Pulmonary artery endothelial cell (primary cell): ENCODE data around the gene NRCAM. TPM values are rescaled to one million over a fixed set of nuclear protein-coding genes. Genes with fewer than 3 reads are reported as not detected.

ENCODE experiments used
- DNase-seq: peaks from one replicate; pipeline ENCODE4 v3.0.0-alpha.2; 2011; ENCODE audit warnings: low read depth, low spot score
- total RNA-seq: library from RNA; depleted of rRNA; stranded (reverse); fragments of >200 nt; gene quantifications from 2 replicates; pipeline ENCODE4 v1.2.3, GENCODE V29; 2014

NRCAM gene
- total RNA-seq, 1 donor from 2014 or later, result 87.2 TPM

DNA sequence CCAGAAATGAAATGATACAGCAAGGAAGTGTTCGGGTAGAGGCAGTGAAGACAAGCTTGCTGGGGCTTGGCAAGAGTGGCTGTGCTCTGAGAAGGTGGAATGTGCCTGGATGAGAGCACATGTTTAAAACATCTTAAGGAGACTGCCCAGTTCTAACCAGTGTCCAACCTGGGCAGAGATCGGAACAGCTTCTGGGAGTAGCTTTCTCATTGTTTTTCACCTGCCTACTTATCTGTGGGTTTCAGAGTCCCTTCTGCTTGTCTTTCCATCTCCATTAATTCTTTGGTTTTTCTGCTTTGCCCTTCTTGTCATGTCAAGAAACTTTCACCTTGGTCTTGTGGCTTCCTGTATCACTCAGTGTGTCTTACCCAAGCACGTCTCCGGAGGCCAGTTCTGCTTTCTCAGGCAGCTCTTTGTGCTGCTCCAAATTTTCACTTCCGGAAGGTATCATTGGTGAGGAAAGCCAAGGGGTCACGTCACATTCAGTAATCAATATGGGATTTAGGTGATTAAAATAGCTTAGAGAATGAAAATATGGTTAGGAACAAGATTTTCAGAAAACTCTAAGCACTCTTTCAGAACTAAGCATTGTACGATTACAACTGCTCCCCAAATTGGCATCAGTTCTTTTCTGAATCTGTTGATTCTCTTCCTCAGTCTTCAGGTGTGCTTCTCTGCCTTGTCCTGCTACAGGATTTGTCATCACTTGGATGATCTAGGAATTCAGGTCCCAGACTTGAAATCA lies 320.6 kb downstream of the NRCAM start:
- no peak for DNase-seq

DNA sequence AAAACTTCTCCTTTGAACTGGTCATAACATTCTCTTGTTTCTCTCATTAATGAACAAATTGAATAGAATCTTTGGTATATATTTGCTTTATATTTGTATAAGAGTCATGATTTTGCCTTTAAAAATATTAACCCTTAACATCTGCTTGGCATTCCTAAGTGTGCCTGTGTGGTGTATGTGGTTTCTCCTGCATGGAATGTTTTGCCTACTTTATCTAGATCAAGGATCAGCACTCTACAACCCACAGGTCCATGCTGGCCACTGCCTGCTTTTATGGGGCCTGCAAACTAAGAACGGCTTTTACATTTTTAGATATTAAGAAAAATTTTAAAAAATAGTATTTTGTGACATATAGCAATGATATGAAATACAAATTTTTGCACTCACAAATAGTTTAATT lies 321.8 kb downstream of the NRCAM start:
- DNase-seq, result no peak

DNA sequence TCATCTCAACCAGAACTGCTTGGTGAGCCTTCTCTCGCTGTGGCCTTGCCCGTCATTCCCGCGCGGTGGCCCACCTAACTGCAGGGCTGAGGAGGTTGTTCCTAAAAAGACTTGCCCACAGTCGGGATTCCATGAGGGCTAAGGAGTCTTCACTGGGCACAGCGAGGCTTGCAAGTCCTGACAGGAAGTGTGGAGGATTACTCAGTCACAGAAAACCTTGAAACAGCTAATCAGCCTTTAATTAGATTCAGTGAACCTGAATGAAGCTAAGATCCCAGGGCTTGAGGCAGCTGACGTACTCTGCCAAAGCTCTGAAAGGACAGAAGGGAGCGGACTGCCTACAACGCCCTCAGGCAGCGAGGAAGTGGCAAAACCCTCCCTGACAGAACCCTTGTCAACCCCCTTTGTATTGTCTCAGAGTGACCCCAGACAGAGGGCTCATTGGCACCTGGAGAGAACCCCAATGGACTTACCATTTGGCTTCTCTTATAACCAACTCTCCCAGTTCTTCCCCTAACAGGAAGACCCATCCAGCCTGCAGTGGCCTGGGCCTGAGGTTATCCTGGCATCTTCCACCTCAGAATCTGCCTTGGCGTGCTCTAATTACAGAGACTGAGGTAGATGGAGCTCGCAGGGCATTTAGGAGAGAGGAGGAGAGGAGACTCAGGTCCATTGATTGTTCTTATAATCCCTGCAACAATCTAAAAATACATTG lies 323.5 kb downstream of the NRCAM start:
- DNase-seq, result no peak

DNA sequence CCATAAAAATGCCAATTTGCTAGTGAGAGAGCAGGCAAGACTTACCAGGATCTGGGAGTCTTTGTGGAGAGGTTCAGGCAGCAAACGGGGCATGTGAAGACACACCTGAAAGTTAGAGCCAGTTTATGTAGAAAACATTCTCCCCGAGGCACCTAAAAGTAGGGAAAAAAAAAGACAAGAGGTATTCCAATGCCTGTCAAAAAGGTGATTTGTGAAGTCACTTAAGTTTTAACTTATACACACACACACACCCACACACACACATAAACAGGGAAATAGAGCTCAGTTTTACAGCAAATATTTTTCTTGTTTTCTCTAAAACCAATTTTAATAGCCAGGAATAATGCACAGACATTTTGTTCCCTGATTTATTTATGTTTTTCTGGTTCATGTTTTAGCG lies 326.0 kb downstream of the NRCAM start, which contains the start of gene LAMB4:
LAMB4 (minus strand) TSS at position 101 of the 400 bp plus-strand sequence. CDS start 7,197 bp downstream, outside the sequence.
- DNase-seq, result no peak

DNA sequence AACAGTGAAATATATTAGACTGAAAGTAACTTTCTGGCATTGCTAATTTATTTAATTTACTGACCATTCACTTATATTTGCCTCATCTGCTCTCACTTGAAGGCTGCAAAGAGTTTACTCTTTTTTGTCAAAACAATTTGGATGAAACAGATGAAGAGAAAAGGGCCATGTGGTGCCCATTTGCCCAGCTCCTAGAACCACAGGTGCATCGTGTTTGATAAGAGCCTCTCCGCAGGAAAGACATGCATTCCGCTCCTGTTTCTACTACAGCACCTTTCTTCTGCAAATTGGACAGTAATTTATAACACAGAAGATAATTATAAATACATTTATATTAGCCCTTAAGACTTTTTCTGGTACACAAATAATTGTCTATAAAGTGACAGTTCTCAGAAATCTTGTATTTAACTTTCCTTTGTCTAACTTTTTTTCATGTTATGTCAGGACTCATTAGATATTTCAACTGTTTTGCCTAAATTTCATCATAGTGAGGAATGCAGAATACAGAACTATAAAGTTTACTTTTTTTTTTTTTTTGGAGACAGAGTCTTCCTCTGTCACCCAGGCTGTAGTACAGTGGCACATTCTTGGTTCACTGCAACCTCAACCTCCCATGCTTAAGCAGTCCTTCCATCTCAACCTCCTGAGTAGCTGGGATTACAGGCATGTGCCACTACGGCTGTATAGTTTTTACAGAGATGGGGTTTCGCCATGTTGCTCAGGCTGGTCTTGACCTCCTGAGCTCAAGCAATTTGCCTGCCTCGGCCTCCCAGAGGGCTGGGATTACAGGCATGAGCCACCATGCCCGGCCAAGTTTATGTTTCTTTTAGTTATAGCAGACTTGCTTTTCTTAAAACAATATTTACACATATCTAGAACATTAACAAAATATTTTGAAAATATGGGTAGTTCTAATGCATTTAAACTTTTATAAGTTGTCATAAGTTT lies 326.9 kb downstream of the NRCAM start:
- no peak for DNase-seq

DNA sequence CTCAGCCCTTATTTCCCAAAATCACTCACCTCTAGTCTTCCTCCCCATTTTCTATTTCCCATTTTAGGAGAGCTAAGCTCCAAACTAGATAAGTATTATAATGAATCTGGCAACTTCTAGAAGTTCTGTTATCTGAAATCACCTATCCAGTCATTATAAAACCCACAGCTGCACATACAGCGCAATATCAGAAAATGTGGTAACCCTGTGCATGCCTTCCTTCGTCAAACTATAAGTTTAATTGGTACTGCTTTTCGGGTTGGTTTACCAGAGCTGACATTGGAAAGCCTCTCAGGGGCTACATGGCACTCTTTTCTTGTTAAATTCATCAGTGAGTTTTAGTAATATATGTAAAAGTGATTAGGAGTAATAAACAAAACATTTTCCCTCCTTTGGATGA lies 327.7 kb downstream of the NRCAM start:
- DNase-seq, result no peak

DNA sequence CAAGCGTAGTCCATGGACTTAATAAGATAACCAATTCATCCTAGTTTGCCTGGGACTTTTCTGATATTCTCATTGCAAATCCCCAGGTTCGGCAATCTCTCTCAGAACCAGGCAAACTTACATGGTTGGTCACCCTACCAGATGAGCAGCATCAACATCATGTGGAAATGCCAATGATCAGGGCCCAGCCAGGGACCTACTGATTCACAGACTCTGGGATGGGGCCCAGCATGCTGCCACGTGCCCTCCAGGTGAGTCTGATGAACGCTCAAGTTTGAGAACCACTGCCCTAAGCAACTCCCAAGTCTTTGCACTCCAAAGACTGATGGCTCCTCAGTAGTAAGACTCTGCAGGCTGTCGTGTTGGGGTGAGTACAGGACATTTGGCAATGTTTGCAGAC lies 328.8 kb downstream of the NRCAM start:
- DNase-seq, result no peak

DNA sequence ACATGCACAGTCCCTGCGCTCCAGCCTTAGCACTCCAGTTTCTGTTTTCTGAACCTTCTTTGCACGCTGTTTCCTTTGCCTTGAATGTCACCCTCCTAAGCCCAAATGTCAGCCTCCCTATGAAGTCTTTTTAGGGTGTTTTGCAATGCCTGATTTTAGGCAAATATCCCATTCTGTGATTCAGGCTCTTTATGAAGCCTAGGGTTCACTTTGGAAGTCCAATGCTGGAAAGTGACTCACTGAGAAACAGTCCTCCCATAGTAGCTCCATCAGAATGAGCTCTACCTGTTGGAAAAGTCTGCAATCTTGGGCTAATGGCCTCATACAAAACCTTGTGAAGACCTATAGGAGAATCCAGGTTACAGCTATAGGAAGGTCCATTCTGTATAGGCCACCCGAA lies 331.4 kb downstream of the NRCAM start:
- no peak for DNase-seq

DNA sequence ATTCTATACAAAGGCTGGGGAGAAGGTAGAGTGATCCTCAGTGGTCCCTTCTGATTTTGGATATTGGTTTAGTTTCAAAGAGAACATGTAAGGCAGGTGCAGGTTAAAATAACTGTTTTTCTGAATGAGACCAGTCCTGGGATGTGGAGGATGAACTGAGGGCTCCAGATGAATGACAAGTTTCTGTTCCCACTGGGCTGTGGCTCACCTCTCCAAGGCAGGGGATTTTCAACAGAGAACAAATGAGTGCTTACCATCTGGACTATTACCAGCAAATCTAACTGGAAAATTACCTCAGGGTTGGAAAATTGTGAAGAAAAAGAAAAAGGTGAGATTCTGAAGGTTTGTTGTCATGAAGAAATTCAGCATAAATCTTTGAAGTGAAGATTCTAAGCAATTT lies 334.1 kb downstream of the NRCAM start:
- DNase-seq, result no peak

DNA sequence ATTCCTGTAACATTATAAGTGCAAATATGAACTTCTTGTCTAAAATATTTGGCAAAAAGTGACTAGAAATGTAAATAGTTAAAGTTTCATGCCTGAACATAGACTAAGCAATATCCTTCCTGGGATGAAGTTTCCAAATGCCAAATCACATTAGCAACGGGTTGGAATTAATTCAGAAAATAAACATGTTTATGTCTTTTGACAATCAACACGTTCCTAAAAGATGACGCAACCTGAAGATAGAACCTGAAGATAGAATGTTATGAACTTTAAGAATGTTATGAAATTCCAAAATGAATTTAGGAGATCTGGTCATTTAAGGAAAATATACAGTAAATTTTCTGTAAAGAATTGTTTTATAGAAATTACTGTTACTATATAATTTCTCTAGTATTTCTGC lies 335.3 kb downstream of the NRCAM start:
- DNase-seq, result no peak

DNA sequence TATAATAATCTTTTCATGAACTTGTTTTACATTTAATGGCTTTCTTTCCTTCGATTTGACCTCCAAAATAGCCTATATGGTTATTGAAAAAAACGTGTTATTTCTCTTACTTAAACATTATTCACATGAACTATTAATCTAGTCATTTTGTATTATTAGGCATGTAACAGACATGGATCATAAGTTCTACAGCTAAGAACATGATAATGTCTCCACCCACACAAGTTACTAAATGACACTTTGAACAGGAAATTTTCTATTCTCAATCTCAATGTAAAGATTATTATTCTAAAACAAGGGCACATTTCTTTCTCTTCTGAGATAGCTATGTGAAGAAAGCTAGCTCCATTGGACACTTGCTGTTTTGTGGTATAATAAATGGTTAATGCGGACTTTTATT lies 336.0 kb downstream of the NRCAM start:
- no peak for DNase-seq

DNA sequence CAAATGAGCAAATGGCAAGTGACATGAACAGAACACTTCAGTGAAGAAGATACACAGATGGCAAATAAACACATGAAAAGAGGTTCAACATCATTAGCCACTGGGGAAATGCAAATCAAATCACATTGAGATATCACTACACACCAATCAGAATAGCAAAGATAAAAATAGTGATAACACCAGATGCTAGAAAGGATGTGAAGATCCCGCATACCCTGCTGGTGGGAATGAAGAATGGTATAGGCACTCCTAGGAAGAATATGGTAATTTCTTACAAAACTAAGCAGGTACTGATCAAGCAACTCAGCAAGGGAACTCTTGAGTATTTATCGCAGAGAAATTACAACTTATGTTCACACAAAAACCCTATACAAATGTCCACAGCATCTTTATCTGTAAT lies 337.3 kb downstream of the NRCAM start:
- DNase-seq, result no peak

DNA sequence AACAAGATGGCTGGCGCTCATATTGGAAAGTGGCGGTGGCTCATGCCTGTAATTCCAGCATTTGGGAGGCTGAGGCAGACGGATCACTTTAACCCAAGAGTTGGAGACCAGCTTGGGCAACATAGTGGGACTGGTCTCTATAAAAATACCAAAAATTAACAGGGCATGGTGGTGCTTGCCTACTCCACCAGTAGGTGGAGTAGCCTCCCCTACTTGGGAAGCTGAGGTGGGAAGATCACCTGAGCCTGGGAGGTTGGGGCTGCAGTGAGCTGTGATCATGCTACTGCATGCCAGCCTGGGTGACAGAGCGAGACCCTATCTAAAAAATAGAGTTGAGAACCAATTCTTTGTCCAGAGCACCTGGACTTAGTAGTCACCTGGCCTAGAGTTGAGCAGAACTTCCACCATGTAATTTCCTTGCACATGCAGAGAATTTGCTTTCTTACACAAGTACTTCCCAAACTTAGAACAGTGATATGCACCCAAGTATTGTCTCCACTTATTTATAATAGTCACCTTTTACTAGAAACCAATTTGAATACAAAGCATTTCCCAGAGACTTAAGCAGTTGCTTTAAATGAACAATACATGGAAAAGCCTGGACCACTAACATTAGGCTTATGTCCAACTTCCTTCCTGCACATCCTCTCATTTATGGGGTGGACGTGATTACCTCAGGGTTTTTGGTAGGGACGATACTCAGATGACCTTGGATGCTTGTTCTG lies 342.0 kb downstream of the NRCAM start:
- no peak for DNase-seq

DNA sequence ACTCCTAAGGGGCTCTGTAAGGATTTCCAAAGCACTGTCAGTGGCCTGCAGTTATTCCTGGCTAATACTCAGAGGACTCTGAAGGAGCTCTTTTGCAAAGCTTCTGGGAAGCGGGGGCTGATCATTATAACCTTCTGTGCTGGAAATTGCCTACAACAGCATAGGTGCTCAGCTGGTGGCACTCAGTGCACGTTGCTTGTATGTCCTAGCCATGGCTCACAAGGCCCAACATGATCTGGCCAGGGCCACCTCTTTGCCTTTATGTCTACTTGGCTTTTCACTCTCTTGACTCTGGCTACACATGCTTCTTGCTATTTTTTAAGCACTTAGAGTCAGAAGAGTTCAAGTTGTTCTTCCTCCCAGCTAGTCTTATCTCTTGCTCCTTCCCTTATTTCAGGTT lies 343.6 kb downstream of the NRCAM start:
- no peak for DNase-seq

DNA sequence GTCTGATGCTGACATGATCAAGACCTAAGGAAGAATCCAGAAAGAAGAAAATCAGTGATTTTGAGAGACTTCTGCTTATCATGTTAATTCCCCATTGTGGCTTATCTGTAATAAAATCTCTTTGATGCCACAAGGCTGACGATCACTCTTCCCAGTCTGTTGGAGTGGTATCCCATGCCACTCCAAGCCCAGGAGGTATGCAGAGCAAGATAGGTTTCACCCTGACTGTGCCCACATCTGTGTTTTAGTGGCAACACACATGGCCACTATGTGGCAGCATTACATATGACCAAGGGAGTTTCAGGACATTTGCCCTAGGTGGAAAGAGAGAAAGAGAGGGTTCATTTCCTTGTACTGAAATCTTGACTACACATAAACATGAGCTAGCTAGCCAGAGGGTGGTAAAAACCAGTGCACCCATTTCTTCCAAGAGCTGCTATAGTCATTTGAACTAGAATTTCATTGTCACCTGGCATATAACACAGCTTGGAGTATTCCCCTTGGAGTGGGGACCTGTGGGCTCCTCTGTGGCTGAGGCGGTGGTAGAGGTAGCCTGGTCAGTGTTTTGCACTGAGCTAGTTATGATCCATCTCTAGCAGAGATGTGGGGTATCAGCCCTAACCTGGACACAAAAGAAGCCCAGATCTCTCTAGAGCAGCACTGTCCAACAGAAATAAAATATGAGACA lies 346.9 kb downstream of the NRCAM start:
- DNase-seq, result no peak

DNA sequence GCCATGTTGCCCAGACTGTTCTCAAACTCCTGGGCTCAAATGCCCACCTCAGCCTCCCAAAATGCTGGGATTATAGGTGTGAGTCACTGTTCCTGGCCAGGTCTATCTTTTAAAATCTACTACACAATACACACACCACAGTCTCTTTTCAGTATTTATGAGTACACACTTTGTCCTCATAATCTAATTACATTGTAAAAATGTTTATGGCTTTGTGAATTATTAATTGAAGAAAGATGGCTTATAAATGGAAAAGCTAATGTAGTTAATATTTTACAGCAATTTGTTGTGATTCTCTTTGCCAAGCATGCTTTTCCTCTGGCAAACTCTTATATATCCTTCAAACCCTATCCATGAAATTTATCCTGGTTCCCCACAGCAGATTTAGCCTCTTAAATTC lies 348.1 kb downstream of the NRCAM start:
- no peak for DNase-seq

DNA sequence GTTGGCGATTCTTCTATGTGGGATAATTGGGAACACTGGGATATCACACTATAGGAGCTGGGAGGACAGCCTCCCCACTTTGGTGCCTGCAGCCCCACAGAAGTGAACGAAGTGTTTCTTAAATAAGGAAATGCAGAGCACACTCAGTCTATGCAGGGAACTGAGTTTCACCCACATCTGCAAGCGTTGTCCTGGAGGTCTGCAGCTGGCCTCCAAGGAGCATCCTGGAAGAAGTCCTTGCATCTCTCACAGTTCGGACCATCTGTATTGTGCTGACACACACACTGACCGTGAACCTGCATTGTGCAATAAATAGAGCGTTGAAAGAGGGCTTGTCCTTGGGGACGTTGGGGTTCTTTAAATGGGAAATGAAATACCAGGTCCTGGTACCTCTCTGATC lies 351.9 kb downstream of the NRCAM start:
- DNase-seq, result no peak

DNA sequence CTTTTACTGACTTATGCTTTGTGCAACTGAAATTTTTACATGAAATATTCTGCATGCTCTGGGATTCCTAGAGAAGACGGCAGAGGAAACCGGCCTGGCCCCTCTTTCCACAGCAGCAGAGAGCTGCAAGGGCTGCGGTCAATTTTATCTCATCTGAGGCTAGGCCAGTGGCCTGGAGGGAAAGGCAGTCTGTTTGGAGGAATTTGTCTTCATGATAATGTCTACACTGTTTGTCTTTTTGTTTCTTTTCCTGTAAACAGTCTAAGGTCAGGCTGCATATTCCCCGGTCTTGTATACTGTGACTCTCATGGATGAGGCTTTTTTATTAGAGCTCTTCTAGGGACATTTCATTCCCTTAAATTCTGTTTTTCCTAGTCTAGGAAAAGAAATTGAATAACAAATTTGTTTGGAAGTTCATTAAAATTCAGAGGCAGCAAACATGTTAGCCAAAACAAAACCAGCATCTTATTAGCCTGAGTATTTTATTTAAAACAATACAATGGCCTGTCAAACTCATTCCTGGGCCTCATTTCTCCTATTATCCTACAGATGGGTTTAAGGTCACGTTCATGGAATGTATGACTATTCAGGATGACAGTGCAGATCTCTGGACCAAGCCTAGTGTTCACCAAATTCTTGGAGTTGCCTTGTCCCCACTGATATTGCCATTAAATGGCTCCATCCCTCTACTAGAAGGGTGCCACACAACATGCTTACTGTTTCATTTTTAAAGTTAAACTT lies 352.5 kb downstream of the NRCAM start:
- no peak for DNase-seq

DNA sequence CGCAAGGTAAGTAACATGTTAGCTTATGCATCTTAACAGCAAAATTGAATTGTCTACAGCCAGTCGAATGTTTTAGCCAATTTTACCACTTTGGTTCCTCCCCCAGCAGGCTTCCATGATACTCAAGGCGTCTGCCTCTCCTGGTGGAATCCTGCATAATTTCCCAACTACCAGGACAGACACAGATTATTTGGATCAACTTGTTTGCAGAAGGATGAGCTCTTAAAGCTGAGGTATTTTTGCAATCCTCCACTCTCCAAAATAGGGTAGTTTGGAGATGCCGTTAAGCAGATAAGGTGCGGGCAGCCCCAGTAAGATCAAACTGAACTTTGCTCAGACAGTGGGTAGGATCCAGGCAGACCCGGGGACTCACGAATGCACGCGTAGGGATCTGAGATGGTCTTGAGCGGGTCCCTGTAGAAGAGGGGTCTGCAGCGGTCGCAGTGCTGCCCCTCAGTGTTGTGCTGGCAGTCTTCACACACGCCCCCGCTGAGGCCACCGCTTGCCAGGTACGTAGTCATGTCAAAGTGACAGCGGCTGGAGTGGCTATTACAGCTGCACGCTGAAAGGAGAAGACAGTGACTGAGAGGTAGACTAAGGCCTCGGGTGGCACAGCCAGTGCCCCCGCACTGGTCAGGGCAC lies 353.4 kb downstream of the NRCAM start:
- no peak for DNase-seq
